Activated T-cell treated with anti-CD3 and anti-CD28 coated beads, Interleukin-2, amount 50 U/mL, for 72 hours (primary cell): ENCODE results near the gene MAPRE3. TPM values are rescaled to one million over a fixed set of nuclear protein-coding genes. Genes with fewer than 3 reads are reported as not detected.

Experiments
- ATAC-seq, 2 donors: fragments of 150-1000 bp; cut with Tn5 transposase; replicated peaks in 1 of 2; 2 replicates each; pipeline ENCODE4 v1.10.0; 2021; ENCODE audit warnings: moderate library complexity in 2 of 2, mild to moderate bottlenecking in 1 of 2
- DNase-seq, 2 donors: peaks; one replicate each; pipeline ENCODE4 v3.0.0; 2021 to 2022; ENCODE audit warnings: mixed read lengths in 1 of 2
- H3K27ac Mint-ChIP-seq: one replicate; pipeline ENCODE4 v1.8.0; 2022; ENCODE audit warnings: mild to moderate bottlenecking, moderate library complexity, mixed read lengths
- H3K27me3 Mint-ChIP-seq: one replicate; pipeline ENCODE4 v1.8.0; 2022; ENCODE audit warnings: low read depth, mixed read lengths
- H3K36me3 Mint-ChIP-seq, 2 donors: one replicate each; pipeline ENCODE4 v1.8.0; 2022; ENCODE audit warnings: mixed read lengths in 2 of 2, mild to moderate bottlenecking in 1 of 2; ENCODE audit not compliant: insufficient read depth in 2 of 2
- H3K4me1 Mint-ChIP-seq: one replicate; pipeline ENCODE4 v1.8.0; 2022; ENCODE audit warnings: low read depth, mixed read lengths
- H3K4me3 Mint-ChIP-seq, 2 donors: one replicate each; pipeline ENCODE4 v1.8.0; 2022; ENCODE audit warnings: mild to moderate bottlenecking in 2 of 2, mixed read lengths in 2 of 2, moderate library complexity in 2 of 2
- H3K9me3 Mint-ChIP-seq, 2 donors: one replicate each; pipeline ENCODE4 v1.8.0; 2022; ENCODE audit warnings: mixed read lengths in 2 of 2
- total RNA-seq, 2 donors: library from RNA; stranded (reverse); gene quantifications; one replicate each; pipeline ENCODE4 v1.2.3, GENCODE V29; 2022

MAPRE3 gene
- total RNA-seq, 2 donors from 2014 or later = 4.8 to 5.3 TPM

DNA sequence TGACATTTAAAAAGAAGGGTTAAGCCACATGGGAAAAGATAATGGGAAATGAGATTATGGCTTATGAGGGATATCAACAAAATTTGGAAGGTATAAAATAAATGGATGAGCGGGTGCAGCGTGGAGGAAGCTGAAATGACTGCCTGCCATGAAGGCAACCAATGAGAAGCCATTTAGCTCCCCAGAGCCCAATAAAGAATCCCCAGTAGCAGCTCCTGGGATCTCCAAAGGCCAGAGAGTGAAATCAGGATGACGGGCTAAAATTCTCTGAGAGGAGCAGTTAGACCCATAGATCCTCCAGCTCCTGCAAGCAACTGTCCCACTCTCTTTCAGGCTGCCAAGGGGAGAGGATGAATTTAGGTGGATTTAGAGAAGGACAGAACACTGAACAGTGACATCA lies 12.9 kb upstream of the MAPRE3 start:
- H3K4me3 Mint-ChIP-seq = no peak overlapping the region
- DNase-seq (no peak), ATAC-seq (no peak)
- H3K27ac Mint-ChIP-seq = no peak overlapping the region
- no peaks in the 10 kb centered on the region for H3K36me3 Mint-ChIP-seq
- no peaks in the 10 kb centered on the region for H3K9me3 Mint-ChIP-seq
- no peaks in the 10 kb centered on the region for H3K4me1 Mint-ChIP-seq
- H3K27me3 Mint-ChIP-seq = peaks cover 15% of the 10 kb centered on the region

DNA sequence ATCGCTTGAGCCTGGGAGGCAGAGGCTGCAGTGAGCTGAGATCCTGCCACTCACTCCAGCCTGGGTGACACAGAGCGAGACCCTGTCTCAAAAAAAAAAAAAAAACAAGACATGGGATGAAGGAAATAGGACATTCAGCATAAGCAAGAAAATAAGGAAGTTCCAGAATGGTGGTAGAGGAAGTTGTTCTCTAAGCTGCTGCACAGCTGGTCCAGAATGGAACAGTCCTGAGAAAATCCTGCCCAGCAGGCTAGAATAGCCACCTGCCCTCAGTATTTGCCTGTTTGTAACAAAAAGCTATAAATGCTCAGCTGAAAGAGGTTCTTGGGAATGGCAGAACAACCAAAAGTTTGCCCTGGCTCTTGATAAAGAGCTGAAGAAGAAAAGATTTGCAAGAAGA lies 11.1 kb upstream of the MAPRE3 start:
- Mint-ChIP-seq H3K36me3 (no peaks in the 10 kb centered on the region), H3K27ac (no peak overlapping the region), H3K27me3 (peaks cover 15% of the 10 kb centered on the region), H3K4me3 (no peak overlapping the region), H3K4me1 (no peaks in the 10 kb centered on the region), H3K9me3 (no peaks in the 10 kb centered on the region)
- no peak for ATAC-seq
- no peak for DNase-seq

DNA sequence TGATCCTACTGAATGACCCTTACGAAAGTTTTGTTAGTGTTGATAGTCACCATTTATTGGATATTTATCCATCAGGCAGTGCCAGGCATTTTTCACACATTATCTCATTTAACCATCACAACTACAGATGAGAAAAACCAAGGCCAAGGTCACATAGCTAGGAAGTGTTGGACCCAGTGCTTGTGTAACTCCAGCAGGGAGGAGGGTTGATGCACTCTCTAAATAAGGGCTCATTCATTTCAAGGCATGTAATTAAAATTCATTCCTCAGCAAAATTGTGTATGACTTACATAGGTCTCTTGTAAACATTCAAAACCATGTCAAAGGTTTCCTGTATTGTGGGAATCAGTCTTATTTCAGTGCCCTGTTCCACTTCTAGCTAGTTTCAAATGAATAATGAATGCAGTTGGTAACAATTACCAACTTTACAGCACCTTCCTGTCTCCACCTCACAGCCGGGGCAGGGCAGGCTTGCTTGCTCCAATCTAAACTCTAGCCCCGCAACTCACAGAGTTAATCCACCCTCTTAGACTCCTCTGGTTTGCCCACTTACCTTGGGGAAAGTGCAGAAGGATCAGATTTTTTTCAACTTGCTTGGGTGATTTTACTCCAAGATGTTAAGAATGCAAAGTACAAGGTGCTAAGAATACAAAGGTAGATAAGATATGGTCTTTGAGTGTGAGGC lies 5.8 kb upstream of the MAPRE3 start:
- Mint-ChIP-seq H3K9me3 (no peaks in the 10 kb centered on the region), H3K4me3 (no peak overlapping the region), H3K27ac (no peak overlapping the region), H3K27me3 (peaks cover 34% of the 10 kb centered on the region), H3K4me1 (peaks cover 4% of the 10 kb centered on the region), H3K36me3 (no peaks in the 10 kb centered on the region)
- DNase-seq (no peak), ATAC-seq (no peak)

- H3K4me3 Mint-ChIP-seq = no peak overlapping the region
- peaks cover 16% of the 10 kb centered on the region for H3K4me1 Mint-ChIP-seq
- H3K36me3 Mint-ChIP-seq = no peaks in the 10 kb centered on the region
- no peaks in the 10 kb centered on the region for H3K9me3 Mint-ChIP-seq
- peaks cover 38% of the 10 kb centered on the region for H3K27me3 Mint-ChIP-seq
- ATAC-seq (no peak), DNase-seq (no peak)
- no peak overlapping the region for H3K27ac Mint-ChIP-seq
These were observed 2.4 kb upstream of the MAPRE3 start for GRCh38 chr2:26968001-26968400.

- Mint-ChIP-seq H3K4me3 (peak overlapping the region; percentile 65 to 66), H3K27me3 (peaks cover 38% of the 10 kb centered on the region), H3K4me1 (peaks cover 16% of the 10 kb centered on the region), H3K9me3 (no peaks in the 10 kb centered on the region), H3K27ac (no peak overlapping the region), H3K36me3 (no peaks in the 10 kb centered on the region)
- ATAC-seq (no peak), DNase-seq (no peak)
These were observed 1.2 kb upstream of the MAPRE3 start for GRCh38 chr2:26969077-26969844.

- Mint-ChIP-seq H3K9me3 (no peaks in the 10 kb centered on the region), H3K27ac (no peak overlapping the region), H3K36me3 (no peaks in the 10 kb centered on the region), H3K4me1 (peaks cover 16% of the 10 kb centered on the region), H3K4me3 (peak overlapping the region; percentile 82 to 89), H3K27me3 (peaks cover 38% of the 10 kb centered on the region)
- no peak for DNase-seq
- ATAC-seq = peak in 1 of 2 donors; percentile 48
These were observed 641 bp downstream of the MAPRE3 start for GRCh38 chr2:26970928-26971627.

GRCh38 chr2:26971911-26972786 lies 1.7 kb downstream of the MAPRE3 start:
- no peak for DNase-seq
- no peaks in the 10 kb centered on the region for H3K9me3 Mint-ChIP-seq
- peaks cover 16% of the 10 kb centered on the region for H3K4me1 Mint-ChIP-seq
- H3K27me3 Mint-ChIP-seq = peaks cover 28% of the 10 kb centered on the region
- H3K36me3 Mint-ChIP-seq = no peaks in the 10 kb centered on the region
- ATAC-seq = no peak
- peak overlapping the region; percentile 82 to 89 for H3K4me3 Mint-ChIP-seq
- H3K27ac Mint-ChIP-seq = no peak overlapping the region

- DNase-seq (no peak), ATAC-seq (no peak)
- Mint-ChIP-seq H3K27me3 (peaks cover 14% of the 10 kb centered on the region), H3K4me3 (no peak overlapping the region), H3K9me3 (no peaks in the 10 kb centered on the region), H3K27ac (no peak overlapping the region), H3K36me3 (no peaks in the 10 kb centered on the region), H3K4me1 (peaks cover 15% of the 10 kb centered on the region)
These were observed 3.9 kb downstream of the MAPRE3 start for GRCh38 chr2:26974352-26974751.

GRCh38 chr2:26975102-26975501 lies 4.7 kb downstream of the MAPRE3 start:
- peaks cover 9% of the 10 kb centered on the region for H3K27me3 Mint-ChIP-seq
- ATAC-seq (no peak), DNase-seq (no peak)
- no peak overlapping the region for H3K27ac Mint-ChIP-seq
- H3K36me3 Mint-ChIP-seq = no peaks in the 10 kb centered on the region
- H3K4me3 Mint-ChIP-seq = no peak overlapping the region
- peaks cover 10% of the 10 kb centered on the region for H3K4me1 Mint-ChIP-seq
- no peaks in the 10 kb centered on the region for H3K9me3 Mint-ChIP-seq

GRCh38 chr2:26975656-26976055 lies 5.2 kb downstream of the MAPRE3 start:
- ATAC-seq (no peak), DNase-seq (no peak)
- Mint-ChIP-seq H3K27me3 (peaks cover 9% of the 10 kb centered on the region), H3K4me3 (no peak overlapping the region), H3K36me3 (no peaks in the 10 kb centered on the region), H3K27ac (no peak overlapping the region), H3K9me3 (no peaks in the 10 kb centered on the region), H3K4me1 (peaks cover 10% of the 10 kb centered on the region)

DNA sequence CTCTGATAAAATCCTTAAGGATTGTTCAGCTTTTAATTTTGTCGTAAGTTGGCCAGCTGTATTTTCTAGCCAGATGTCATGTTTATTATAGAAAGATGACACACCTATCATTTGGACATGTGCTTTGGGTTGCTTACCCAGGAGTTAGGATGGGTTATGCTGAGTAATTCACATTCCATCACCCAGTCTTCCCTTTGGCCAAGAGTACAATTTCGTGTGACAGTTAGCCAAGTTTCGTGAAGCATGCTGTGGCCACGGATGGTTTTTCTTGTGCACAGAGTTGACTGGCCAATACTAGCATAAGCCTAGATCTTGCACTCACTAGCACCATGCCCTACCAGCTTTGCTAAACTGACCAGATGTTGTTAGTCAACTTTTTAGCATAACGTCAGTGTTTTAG lies 5.8 kb downstream of the MAPRE3 start:
- peaks cover 9% of the 10 kb centered on the region for H3K27me3 Mint-ChIP-seq

GRCh38 chr2:26977012-26977411 lies 6.6 kb downstream of the MAPRE3 start:
- ATAC-seq (no peak), DNase-seq (no peak)
- no peaks in the 10 kb centered on the region for H3K9me3 Mint-ChIP-seq
- H3K4me3 Mint-ChIP-seq = no peak overlapping the region
- no peaks in the 10 kb centered on the region for H3K36me3 Mint-ChIP-seq
- no peaks in the 10 kb centered on the region for H3K4me1 Mint-ChIP-seq
- no peak overlapping the region for H3K27ac Mint-ChIP-seq
- peaks cover 9% of the 10 kb centered on the region for H3K27me3 Mint-ChIP-seq

More for the DNA sequence above, 5.8 kb downstream of the MAPRE3 start:
- DNase-seq = no peak
- Mint-ChIP-seq H3K4me3 (no peak overlapping the region), H3K36me3 (no peaks in the 10 kb centered on the region), H3K27ac (no peak overlapping the region), H3K4me1 (peaks cover 4% of the 10 kb centered on the region), H3K9me3 (no peaks in the 10 kb centered on the region)
- ATAC-seq = no peak
